ENCODE data around the gene STOML1.

DNA sequence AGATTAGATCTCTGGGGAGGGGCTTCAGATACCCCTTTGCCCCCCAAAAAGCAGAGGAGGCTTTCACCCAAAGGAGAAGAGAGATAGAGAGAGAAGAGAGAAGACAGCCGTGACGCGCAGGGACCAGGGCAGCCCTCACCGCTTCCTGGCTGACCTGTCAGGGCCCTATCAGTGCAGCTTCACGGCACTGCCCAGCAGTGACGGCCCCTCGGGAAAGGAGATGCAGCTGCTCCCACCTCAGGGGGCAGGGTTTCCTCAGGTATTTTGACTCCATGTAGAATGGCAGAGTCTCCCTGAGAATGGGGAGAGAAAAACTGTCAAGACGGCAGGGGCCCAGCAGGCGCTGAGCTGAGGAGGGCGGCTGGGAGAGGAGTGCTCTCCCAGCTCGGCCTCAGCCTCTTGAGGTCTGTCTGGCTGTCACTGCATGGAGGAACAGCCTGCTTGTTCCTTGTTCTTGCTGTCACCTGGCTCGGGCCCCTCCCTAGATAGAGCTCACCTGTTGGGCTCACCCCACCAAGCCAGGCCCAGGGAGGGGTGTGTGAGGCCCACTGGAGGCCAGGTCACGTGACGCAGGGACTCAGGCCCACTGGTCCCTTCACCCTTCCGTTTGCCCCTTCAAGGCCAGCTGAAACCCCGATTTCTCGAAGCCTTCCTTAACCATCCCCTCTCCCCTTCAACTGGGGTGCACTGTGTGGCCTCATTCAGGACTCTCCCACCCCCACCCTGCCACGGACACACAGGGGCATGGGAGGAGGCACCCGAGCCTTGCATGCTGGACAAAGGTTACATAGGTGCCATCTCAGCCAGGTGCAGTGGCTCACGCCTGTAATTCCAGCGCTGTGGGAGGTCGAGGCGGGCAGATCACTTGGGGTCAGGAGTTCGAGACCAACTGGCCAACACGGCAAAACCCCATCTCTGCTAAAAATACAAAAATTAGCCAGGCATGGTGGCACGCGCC lies 37.6 kb downstream of the STOML1 start:
- TF ChIP-seq, protein P1, sequence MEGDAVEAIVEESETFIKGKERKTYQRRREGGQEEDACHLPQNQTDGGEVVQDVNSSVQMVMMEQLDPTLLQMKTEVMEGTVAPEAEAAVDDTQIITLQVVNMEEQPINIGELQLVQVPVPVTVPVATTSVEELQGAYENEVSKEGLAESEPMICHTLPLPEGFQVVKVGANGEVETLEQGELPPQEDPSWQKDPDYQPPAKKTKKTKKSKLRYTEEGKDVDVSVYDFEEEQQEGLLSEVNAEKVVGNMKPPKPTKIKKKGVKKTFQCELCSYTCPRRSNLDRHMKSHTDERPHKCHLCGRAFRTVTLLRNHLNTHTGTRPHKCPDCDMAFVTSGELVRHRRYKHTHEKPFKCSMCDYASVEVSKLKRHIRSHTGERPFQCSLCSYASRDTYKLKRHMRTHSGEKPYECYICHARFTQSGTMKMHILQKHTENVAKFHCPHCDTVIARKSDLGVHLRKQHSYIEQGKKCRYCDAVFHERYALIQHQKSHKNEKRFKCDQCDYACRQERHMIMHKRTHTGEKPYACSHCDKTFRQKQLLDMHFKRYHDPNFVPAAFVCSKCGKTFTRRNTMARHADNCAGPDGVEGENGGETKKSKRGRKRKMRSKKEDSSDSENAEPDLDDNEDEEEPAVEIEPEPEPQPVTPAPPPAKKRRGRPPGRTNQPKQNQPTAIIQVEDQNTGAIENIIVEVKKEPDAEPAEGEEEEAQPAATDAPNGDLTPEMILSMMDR (IDR thresholded peaks at IDR 0.05 in 4 of 5, conservative IDR thresholded peaks at IDR 0.05 in 1 of 5) = no peak
- TF ChIP-seq POLR2A (IDR thresholded peaks at IDR 0.05) = no peak

Measured in gastrocnemius medialis (tissue), 4 donors.